MCF 10A (cell line): ENCODE results near the gene PPP5C. TPM values are rescaled to one million over a fixed set of nuclear protein-coding genes. Genes with fewer than 3 reads are reported as not detected.

Experiments used
- BruUV-seq: library from RNA; stranded (reverse); fragments of 400-500 nt; replicated peaks from 2 replicates; lab custom pipeline; 2021; lab: Mats Ljungman, UMichigan
- CTCF ChIA-PET: fragments of 300-600 bp; sonication (Branson Sonifier 250); formaldehyde crosslinking; extraction: SDS; loops from one replicate; lab custom pipeline; 2021; ENCODE audit warnings: antibody characterized with exemption, inconsistent platforms; lab: Yijun Ruan, JAX
- POLR2A ChIA-PET: fragments of 300-600, 350-650 bp; sonication (Branson Sonifier 250); formaldehyde crosslinking; extraction: SDS; loops from one replicate; lab custom pipeline; 2020; ENCODE audit warnings: antibody characterized with exemption, inconsistent platforms; lab: Yijun Ruan, JAX
- DNase-seq: peaks from one replicate; pipeline ENCODE4 v3.0.0-alpha.2; 2018; ENCODE audit not compliant: unreplicated experiment
- H3K27ac Mint-ChIP-seq: one replicate; pipeline ENCODE4 v1.8.0; 2022; ENCODE audit warnings: mild to moderate bottlenecking, low read depth, mixed read lengths; ENCODE audit not compliant: unreplicated experiment
- H3K27me3 Mint-ChIP-seq: one replicate; pipeline ENCODE4 v1.8.0; 2022; ENCODE audit warnings: mixed read lengths; ENCODE audit not compliant: insufficient read depth, unreplicated experiment
- H3K36me3 Mint-ChIP-seq: one replicate; pipeline ENCODE4 v1.8.0; 2022; ENCODE audit warnings: mild to moderate bottlenecking, moderate library complexity, mixed read lengths; ENCODE audit not compliant: insufficient read depth, unreplicated experiment
- H3K4me1 Mint-ChIP-seq: one replicate; pipeline ENCODE4 v1.8.0; 2022; ENCODE audit warnings: mixed read lengths; ENCODE audit not compliant: insufficient read depth, unreplicated experiment
- H3K4me3 Mint-ChIP-seq: one replicate; pipeline ENCODE4 v1.8.0; 2022; ENCODE audit warnings: mild to moderate bottlenecking, moderate library complexity, mixed read lengths; ENCODE audit not compliant: unreplicated experiment
- H3K9me3 Mint-ChIP-seq: one replicate; pipeline ENCODE4 v1.8.0; 2022; ENCODE audit warnings: mixed read lengths; ENCODE audit not compliant: unreplicated experiment
- CTCF ChIP-seq: fragments of 200-600 bp; IDR thresholded peaks from one replicate; pipeline ENCODE4 v1.8.0; 2022; ENCODE audit warnings: antibody characterized with exemption, mild to moderate bottlenecking; ENCODE audit not compliant: unreplicated experiment
- intact Hi-C: fragments of 100-400 bp; cut with micrococcal nuclease; formaldehyde crosslinking; loops from 2 replicates; pipeline ENCODE4 v1.14.1; 2022
- total RNA-seq: library from RNA; stranded (reverse); gene quantifications from 2 replicates; pipeline ENCODE4 v1.2.3, GENCODE V29; 2022

PPP5C gene
- total RNA-seq, 1 experiment from 2014 or later, result 81.5 TPM

GRCh38 chr19:46351241-46352041 lies 4.6 kb downstream of the PPP5C start:
- Mint-ChIP-seq H3K4me3 (peak overlapping the region; percentile 65), H3K4me1 (peaks cover 45% of the 10 kb centered on the region), H3K9me3 (no peaks in the 10 kb centered on the region), H3K36me3 (peaks cover 63% of the 10 kb centered on the region), H3K27me3 (no peaks in the 10 kb centered on the region), H3K27ac (peak overlapping the region; percentile 92)
- DNase-seq, result peak; percentile 87
- no peak for TF ChIP-seq CTCF
- intact Hi-C loops, result loop anchor here (2.0 kb wide), 1 partner anchor 15 kb away; no protein-coding TSS in a partner anchor
- POLR2A ChIA-PET, result interaction anchor here (0.8 to 2.3 kb wide), 8 partner anchors 8 to 71 kb away, joined by 3 to 15 read pairs (median 6); no protein-coding TSS in a partner anchor
- CTCF ChIA-PET, result interaction anchor here (0.5 to 2.7 kb wide), 4 partner anchors 21 to 74 kb away, joined by 3 to 23 read pairs (median 4); no protein-coding TSS in a partner anchor
- no TSS peak for BruUV-seq

GRCh38 chr19:46353730-46354528 lies 7.0 kb downstream of the PPP5C start:
- Mint-ChIP-seq H3K4me1 (peaks cover 35% of the 10 kb centered on the region), H3K9me3 (no peaks in the 10 kb centered on the region), H3K27me3 (no peaks in the 10 kb centered on the region), H3K4me3 (no peak overlapping the region), H3K27ac (no peak overlapping the region), H3K36me3 (peaks cover 72% of the 10 kb centered on the region)
- ChIA-PET CTCF (interaction anchor here (0.5 to 1.4 kb wide), 5 partner anchors 48 to 345 kb away, joined by 3 to 6 read pairs (median 3); no protein-coding TSS in a partner anchor), POLR2A (interaction anchor here (0.5 to 1.7 kb wide), 3 partner anchors 20 to 468 kb away, joined by 3 to 4 read pairs (median 3); partner anchors contain the start of gene IRF2BP1)
- BruUV-seq, result no TSS peak
- no peak for DNase-seq
- intact Hi-C loops, result no loop called here
- TF ChIP-seq CTCF, result no peak

- intact Hi-C loops, result no loop called here
- peaks cover 83% of the 10 kb centered on the region for H3K36me3 Mint-ChIP-seq
- peaks cover 21% of the 10 kb centered on the region for H3K4me1 Mint-ChIP-seq
- ChIA-PET CTCF (interaction anchor here (0.6 to 1.4 kb wide), 3 partner anchors 20 to 326 kb away, joined by 3 to 6 read pairs (median 4); no protein-coding TSS in a partner anchor), POLR2A (interaction anchor here (1.0 to 2.2 kb wide), 4 partner anchors 9 to 18 kb away, joined by 3 to 6 read pairs (median 4); partner anchors contain the start of gene PPP5C)
- H3K27me3 Mint-ChIP-seq, result no peaks in the 10 kb centered on the region
- no peak overlapping the region for H3K27ac Mint-ChIP-seq
- no peak overlapping the region for H3K4me3 Mint-ChIP-seq
- TF ChIP-seq CTCF, result no peak
- no peaks in the 10 kb centered on the region for H3K9me3 Mint-ChIP-seq
- DNase-seq, result no peak
- no TSS peak for BruUV-seq
Observed at GRCh38 chr19:46355234-46356148, 8.6 kb downstream of the PPP5C start.
